Measurements from ENCODE around the gene GLTP. TPM values are rescaled to one million over a fixed set of nuclear protein-coding genes. Genes with fewer than 3 reads are reported as not detected.

GLTP gene
- total RNA-seq, 1 donor from 2014 or later = 158 TPM

GRCh38 chr12:109833307-109834189 is 46.8 kb downstream of the GLTP start, which contains the start of gene TRPV4:
Gene TRPV4, minus strand, starts transcription at chr12:109833398. Its CDS starts 18,602 bp downstream, at chr12:109814796.
- intact Hi-C loops (cut with DNase I) = no loop called here
- H3K4me1 ChIP-seq = peaks cover 5% of the 10 kb centered on the region
- peak within 1 kb of the TSS; percentile 47 to 49 for H3K4me3 ChIP-seq
- TF ChIP-seq, protein P1, sequence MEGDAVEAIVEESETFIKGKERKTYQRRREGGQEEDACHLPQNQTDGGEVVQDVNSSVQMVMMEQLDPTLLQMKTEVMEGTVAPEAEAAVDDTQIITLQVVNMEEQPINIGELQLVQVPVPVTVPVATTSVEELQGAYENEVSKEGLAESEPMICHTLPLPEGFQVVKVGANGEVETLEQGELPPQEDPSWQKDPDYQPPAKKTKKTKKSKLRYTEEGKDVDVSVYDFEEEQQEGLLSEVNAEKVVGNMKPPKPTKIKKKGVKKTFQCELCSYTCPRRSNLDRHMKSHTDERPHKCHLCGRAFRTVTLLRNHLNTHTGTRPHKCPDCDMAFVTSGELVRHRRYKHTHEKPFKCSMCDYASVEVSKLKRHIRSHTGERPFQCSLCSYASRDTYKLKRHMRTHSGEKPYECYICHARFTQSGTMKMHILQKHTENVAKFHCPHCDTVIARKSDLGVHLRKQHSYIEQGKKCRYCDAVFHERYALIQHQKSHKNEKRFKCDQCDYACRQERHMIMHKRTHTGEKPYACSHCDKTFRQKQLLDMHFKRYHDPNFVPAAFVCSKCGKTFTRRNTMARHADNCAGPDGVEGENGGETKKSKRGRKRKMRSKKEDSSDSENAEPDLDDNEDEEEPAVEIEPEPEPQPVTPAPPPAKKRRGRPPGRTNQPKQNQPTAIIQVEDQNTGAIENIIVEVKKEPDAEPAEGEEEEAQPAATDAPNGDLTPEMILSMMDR (IDR thresholded peaks at IDR 0.05) = no peak
- TF ChIP-seq POLR2A (IDR thresholded peaks at IDR 0.05) (no peak), POLR2AphosphoS5 (IDR thresholded peaks at IDR 0.05; ENCODE audit: insufficient read depth in 1 of 2, low read depth in 1 of 2) (no peak)
- no peaks in the 10 kb centered on the region for H3K9me3 ChIP-seq
- H3K27me3 ChIP-seq = no peaks in the 10 kb centered on the region
- H3K36me3 ChIP-seq = no peaks in the 10 kb centered on the region
- no peak for DNase-seq (ENCODE audit: extremely low spot score in 2 of 2)
- H3K27ac ChIP-seq = no peak within 1 kb of the TSS

DNA sequence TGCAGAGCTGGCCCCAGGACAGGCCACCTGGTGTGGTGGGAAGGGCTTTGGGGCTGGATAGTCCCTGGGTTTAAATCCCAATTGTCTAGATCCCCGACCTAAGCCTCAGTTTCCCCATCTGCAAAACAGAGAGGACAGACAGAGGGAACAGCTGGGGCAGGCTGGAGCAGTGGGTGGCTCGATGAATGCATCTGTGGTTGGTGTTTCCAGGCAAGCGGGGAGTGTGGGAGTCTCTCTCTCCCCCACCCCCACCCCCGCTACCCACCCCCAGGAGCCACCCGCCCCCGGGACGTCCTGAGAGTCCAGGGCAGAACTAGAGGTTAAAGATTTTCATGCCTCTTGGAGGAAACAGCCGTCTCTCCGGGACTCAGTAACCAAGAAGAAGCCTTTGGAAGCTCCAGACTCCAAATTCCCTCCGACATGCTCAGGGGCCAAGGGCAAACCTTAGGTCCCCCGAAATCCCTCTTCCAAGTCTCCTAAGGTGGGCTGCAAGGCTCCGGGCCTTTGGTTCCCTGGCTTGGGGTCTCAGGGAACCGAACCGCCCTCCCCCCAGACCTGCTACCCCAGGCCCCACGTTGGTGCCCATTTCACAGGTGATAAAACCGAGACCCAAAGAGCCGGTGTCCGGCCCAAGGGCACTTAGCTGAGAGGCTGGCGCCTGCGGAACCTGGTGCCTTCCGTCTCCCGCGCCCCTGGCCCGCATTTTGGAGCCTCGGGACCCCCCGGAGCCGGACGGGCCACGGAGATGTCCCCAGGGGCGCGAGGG is 47.6 kb downstream of the GLTP start:
- no peak for DNase-seq (ENCODE audit: extremely low spot score in 2 of 2)
- Histone ChIP-seq H3K4me3 (peak overlapping the region; percentile 47 to 49), H3K9me3 (no peaks in the 10 kb centered on the region), H3K36me3 (no peaks in the 10 kb centered on the region), H3K4me1 (peaks cover 5% of the 10 kb centered on the region), H3K27ac (no peak overlapping the region), H3K27me3 (no peaks in the 10 kb centered on the region)
- intact Hi-C loops (cut with DNase I) = no loop called here
- TF ChIP-seq, protein P1 (IDR thresholded peaks at IDR 0.05) = no peak
- no peak for TF ChIP-seq POLR2AphosphoS5 (IDR thresholded peaks at IDR 0.05; ENCODE audit: insufficient read depth in 1 of 2, low read depth in 1 of 2)
- no peak for TF ChIP-seq POLR2A (IDR thresholded peaks at IDR 0.05)

- H3K9me3 ChIP-seq = no peaks in the 10 kb centered on the region
- no peak overlapping the region for H3K27ac ChIP-seq
- peak overlapping the region in 1 of 2 donors; percentile 47 for H3K4me3 ChIP-seq
- no peak for DNase-seq (ENCODE audit: extremely low spot score in 2 of 2)
- H3K4me1 ChIP-seq = peaks cover 5% of the 10 kb centered on the region
- no peaks in the 10 kb centered on the region for H3K27me3 ChIP-seq
- intact Hi-C loops (cut with DNase I) = no loop called here
- no peak for TF ChIP-seq POLR2A (IDR thresholded peaks at IDR 0.05)
- TF ChIP-seq, protein P1 (IDR thresholded peaks at IDR 0.05) = no peak
- TF ChIP-seq POLR2AphosphoS5 (IDR thresholded peaks at IDR 0.05; ENCODE audit: insufficient read depth in 1 of 2, low read depth in 1 of 2) = no peak
- H3K36me3 ChIP-seq = no peaks in the 10 kb centered on the region
Measured at GRCh38 chr12:109831929-109832328, 48.4 kb downstream of the GLTP start.

DNA sequence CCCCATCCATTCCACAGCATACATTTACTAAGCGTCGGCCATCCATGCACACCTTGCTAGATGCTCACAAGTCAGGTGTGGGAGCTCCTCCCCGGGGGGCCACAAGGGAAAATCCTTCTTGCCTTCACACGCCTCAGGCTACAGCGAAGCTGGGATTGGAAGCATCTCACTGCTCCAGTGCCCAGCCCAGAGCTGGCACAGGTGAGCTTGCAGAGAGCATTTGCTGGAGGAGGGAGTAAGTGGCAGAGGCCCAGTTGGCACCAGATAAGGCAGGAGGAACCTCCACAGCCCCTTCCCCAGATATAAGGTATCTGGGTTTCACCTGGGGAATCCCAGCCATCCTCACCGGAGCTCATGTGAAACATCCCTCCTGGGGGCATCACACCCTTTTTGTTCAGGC is 49.0 kb downstream of the GLTP start:
- H3K4me1 ChIP-seq = peaks cover 5% of the 10 kb centered on the region
- H3K36me3 ChIP-seq = no peaks in the 10 kb centered on the region
- TF ChIP-seq, protein P1 (IDR thresholded peaks at IDR 0.05) = no peak
- no peak for TF ChIP-seq POLR2A (IDR thresholded peaks at IDR 0.05)
- no peaks in the 10 kb centered on the region for H3K27me3 ChIP-seq
- no peak for DNase-seq (ENCODE audit: extremely low spot score in 2 of 2)
- intact Hi-C loops (cut with DNase I) = no loop called here
- H3K9me3 ChIP-seq = no peaks in the 10 kb centered on the region
- no peak overlapping the region for H3K27ac ChIP-seq
- no peak overlapping the region for H3K4me3 ChIP-seq
